NT2/D1 (cell line): Measurements from ENCODE around the gene SCART1.

Experiments used
- SUZ12 ChIP-seq: IDR thresholded peaks from 2 replicates; pipeline ENCODE4 v1.6.1; 2011; ENCODE audit not compliant: insufficient read length, insufficient read depth; ENCODE audit errors: extremely low read depth
- YY1 ChIP-seq: IDR thresholded peaks from 2 replicates; pipeline ENCODE4 v1.6.1; 2011; ENCODE audit not compliant: insufficient read length, insufficient read depth

GRCh38 chr10:133440633-133441285 lies 13.0 kb upstream of the SCART1 start:
- no peak for TF ChIP-seq SUZ12
- no peak for TF ChIP-seq YY1
